K562 (cell line): ENCODE results near the gene SEC61G.

Experiments
- CTCF ChIP-seq, 3 experiments: IDR thresholded peaks in 2 of 3; conservative IDR thresholded peaks in 1 of 3; 2 replicates each; pipeline ENCODE4 v1.5.1; 2011 to 2012; ENCODE audit warnings: low read length in 3 of 3, mild to moderate bottlenecking in 3 of 3, control low read depth in 2 of 3, improper control_type of control experiment in 1 of 3, inconsistent platforms in 1 of 3, low read depth in 1 of 3, mixed read lengths in 1 of 3, moderate library complexity in 1 of 3; ENCODE audit not compliant: insufficient read depth in 2 of 3
- EZH2 ChIP-seq: IDR thresholded peaks from 2 replicates; pipeline ENCODE4 v1.6.1; 2012; ENCODE audit warnings: low read depth, mild to moderate bottlenecking, inconsistent platforms, low read length, borderline replicate concordance
- REST ChIP-seq, 2 experiments: fragments of 450-650 bp; formaldehyde crosslinking in 1 of 2; IDR thresholded peaks; 2 replicates each; pipeline versions ENCODE4 v1.4.0 to v1.6.1; 2014 to 2020; ENCODE audit warnings: mild to moderate bottlenecking in 2 of 2, borderline replicate concordance in 1 of 2, low read depth in 1 of 2
- SMC3 ChIP-seq: conservative IDR thresholded peaks from 2 replicates; pipeline ENCODE4 v1.6.1; 2011; ENCODE audit warnings: low read depth, low read length, improper control_type of control experiment; ENCODE audit not compliant: insufficient read depth
- ZFPM2 ChIP-seq: fragments of 250-450 bp; sonication (Bioruptor Pico); IDR thresholded peaks from 2 replicates; pipeline ENCODE4 v1.5.1; 2022; ENCODE audit warnings: mild to moderate bottlenecking
- ZNF274 ChIP-seq: IDR thresholded peaks from 2 replicates; pipeline ENCODE4 v1.6.1; 2011; ENCODE audit warnings: low read depth, mild to moderate bottlenecking, low read length, moderate library complexity, borderline replicate concordance

- TF ChIP-seq ZNF274 (no peak), SMC3 (no peak), EZH2 (no peak), CTCF (IDR thresholded peaks at IDR 0.05 in 2 of 3, conservative IDR thresholded peaks at IDR 0.05 in 1 of 3; ENCODE audit: insufficient read depth in 2 of 3, low read depth in 1 of 3, low read length in 3 of 3) (no peak), ZFPM2 (no peak), REST (IDR thresholded peaks at IDR 0.05; ENCODE audit: borderline replicate concordance) (no peak), REST (CRISPR knock-in tag; IDR thresholded peaks at IDR 0.05; ENCODE audit: low read depth) (no peak)
These were observed 33.4 kb upstream of the SEC61G start for GRCh38 chr7:54792383-54792782.
